ENCODE results near the gene CTXND1. TPM values are rescaled to one million over a fixed set of nuclear protein-coding genes. Genes with fewer than 3 reads are reported as not detected.

Gene CTXND1
- total and polyA plus RNA-seq, 2 of the 13 experiments (the other 11 are each of a cell fraction or from before 2014, with no cell fraction given) = 1.2 to 2.1 TPM

DNA sequence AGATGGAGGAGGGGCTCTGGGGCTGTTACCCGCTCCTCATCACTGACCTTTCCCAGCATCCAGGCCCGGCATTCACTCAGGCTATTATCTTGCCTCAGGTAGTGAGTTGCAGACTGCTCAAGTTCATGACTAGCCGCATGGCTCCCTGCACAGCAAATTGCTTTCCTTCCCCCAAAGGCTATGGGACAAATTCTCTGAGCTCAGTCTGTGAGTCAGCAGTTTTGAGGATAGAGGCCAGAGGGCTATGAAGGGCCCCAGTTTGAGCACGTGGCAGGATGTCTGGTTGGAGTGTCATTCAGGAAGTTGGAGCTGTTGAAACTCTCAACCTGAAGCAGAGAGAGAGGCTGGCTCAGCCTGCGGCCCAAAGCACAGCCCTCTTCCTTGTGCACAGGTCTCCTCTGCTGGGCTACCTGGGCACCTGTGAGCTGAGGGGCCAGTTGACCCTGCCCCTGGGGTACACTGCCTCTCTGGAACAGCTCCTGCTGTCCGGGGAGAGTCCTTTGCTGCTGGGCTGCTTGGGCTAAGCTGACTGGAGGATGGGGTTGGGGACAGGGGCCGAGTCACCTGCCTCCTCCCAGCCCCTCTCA, 91.3 kb downstream of the CTXND1 start (continued):
- TF ChIP-seq, protein P1, sequence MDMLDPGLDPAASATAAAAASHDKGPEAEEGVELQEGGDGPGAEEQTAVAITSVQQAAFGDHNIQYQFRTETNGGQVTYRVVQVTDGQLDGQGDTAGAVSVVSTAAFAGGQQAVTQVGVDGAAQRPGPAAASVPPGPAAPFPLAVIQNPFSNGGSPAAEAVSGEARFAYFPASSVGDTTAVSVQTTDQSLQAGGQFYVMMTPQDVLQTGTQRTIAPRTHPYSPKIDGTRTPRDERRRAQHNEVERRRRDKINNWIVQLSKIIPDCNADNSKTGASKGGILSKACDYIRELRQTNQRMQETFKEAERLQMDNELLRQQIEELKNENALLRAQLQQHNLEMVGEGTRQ (IDR thresholded peaks at IDR 0.05; ENCODE audit: low read depth, low read length) = peak; percentile 24; the same call in 1 of the 2 replicates
- TF ChIP-seq, protein P1 (CRISPR knock-in tag; IDR thresholded peaks at IDR 0.05; ENCODE audit: borderline replicate concordance) = peak; percentile 51; the same call in 1 of the 2 replicates
- TF ChIP-seq RBM39 (IDR thresholded peaks at IDR 0.05; ENCODE audit: low read depth, low read length, poor library complexity, severe bottlenecking) (no peak), ZC3H13 (CRISPR knock-in tag; IDR thresholded peaks at IDR 0.05) (no peak), HNF4A (CRISPR knock-in tag; IDR thresholded peaks at IDR 0.05) (peak; percentile 60), RAD21 (CRISPR knock-in tag; IDR thresholded peaks at IDR 0.05) (no peak), NFE2L2 (IDR thresholded peaks at IDR 0.05; ENCODE audit: low read length) (peak; percentile 98), ZFX (CRISPR knock-in tag; IDR thresholded peaks at IDR 0.05; ENCODE audit: low read depth) (peak; percentile 70), ZNF317 (CRISPR knock-in tag; IDR thresholded peaks at IDR 0.05) (0 out of 2 replicates have a peak, but pooled peaks have one; percentile 24), RNF2 (conservative IDR thresholded peaks at IDR 0.05; ENCODE audit: low read depth) (peak; percentile 70), MEF2D (CRISPR knock-in tag; IDR thresholded peaks at IDR 0.05) (peak; percentile 84), ADNP (CRISPR knock-in tag; IDR thresholded peaks at IDR 0.05) (no peak), TBL1XR1 (IDR thresholded peaks at IDR 0.05; ENCODE audit: borderline replicate concordance, low read length, partially characterized antibody) (peak; percentile 87), ZNF614 (CRISPR knock-in tag; IDR thresholded peaks at IDR 0.05; ENCODE audit: borderline replicate concordance) (0 out of 2 replicates have a peak, but pooled peaks have one; percentile 69), HOXD1 (CRISPR knock-in tag; IDR thresholded peaks at IDR 0.05) (no peak), HDAC2 (CRISPR knock-in tag; IDR thresholded peaks at IDR 0.05) (peak; percentile 75), RAD51 (IDR thresholded peaks at IDR 0.05; ENCODE audit: borderline replicate concordance) (peak; percentile 10; the same call in 1 of the 2 replicates)
- TF ChIP-seq, protein P2, sequence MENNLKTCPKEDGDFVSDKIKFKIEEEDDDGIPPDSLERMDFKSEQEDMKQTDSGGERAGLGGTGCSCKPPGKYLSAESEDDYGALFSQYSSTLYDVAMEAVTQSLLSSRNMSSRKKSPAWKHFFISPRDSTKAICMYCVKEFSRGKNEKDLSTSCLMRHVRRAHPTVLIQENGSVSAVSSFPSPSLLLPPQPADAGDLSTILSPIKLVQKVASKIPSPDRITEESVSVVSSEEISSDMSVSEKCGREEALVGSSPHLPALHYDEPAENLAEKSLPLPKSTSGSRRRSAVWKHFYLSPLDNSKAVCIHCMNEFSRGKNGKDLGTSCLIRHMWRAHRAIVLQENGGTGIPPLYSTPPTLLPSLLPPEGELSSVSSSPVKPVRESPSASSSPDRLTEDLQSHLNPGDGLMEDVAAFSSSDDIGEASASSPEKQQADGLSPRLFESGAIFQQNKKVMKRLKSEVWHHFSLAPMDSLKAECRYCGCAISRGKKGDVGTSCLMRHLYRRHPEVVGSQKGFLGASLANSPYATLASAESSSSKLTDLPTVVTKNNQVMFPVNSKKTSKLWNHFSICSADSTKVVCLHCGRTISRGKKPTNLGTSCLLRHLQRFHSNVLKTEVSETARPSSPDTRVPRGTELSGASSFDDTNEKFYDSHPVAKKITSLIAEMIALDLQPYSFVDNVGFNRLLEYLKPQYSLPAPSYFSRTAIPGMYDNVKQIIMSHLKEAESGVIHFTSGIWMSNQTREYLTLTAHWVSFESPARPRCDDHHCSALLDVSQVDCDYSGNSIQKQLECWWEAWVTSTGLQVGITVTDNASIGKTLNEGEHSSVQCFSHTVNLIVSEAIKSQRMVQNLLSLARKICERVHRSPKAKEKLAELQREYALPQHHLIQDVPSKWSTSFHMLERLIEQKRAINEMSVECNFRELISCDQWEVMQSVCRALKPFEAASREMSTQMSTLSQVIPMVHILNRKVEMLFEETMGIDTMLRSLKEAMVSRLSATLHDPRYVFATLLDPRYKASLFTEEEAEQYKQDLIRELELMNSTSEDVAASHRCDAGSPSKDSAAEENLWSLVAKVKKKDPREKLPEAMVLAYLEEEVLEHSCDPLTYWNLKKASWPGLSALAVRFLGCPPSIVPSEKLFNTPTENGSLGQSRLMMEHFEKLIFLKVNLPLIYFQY (CRISPR knock-in tag; IDR thresholded peaks at IDR 0.05; ENCODE audit: borderline replicate concordance) = peak; percentile 58; the same call in 1 of the 2 replicates
- TF ChIP-seq, protein P3, sequence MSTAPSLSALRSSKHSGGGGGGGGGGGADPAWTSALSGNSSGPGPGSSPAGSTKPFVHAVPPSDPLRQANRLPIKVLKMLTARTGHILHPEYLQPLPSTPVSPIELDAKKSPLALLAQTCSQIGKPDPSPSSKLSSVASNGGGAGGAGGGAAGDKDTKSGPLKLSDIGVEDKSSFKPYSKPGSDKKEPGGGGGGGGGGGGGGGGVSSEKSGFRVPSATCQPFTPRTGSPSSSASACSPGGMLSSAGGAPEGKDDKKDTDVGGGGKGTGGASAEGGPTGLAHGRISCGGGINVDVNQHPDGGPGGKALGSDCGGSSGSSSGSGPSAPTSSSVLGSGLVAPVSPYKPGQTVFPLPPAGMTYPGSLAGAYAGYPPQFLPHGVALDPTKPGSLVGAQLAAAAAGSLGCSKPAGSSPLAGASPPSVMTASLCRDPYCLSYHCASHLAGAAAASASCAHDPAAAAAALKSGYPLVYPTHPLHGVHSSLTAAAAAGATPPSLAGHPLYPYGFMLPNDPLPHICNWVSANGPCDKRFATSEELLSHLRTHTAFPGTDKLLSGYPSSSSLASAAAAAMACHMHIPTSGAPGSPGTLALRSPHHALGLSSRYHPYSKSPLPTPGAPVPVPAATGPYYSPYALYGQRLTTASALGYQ (CRISPR knock-in tag; IDR thresholded peaks at IDR 0.05) = 0 out of 2 replicates have a peak, but pooled peaks have one; percentile 20
- TF ChIP-seq, protein P4, sequence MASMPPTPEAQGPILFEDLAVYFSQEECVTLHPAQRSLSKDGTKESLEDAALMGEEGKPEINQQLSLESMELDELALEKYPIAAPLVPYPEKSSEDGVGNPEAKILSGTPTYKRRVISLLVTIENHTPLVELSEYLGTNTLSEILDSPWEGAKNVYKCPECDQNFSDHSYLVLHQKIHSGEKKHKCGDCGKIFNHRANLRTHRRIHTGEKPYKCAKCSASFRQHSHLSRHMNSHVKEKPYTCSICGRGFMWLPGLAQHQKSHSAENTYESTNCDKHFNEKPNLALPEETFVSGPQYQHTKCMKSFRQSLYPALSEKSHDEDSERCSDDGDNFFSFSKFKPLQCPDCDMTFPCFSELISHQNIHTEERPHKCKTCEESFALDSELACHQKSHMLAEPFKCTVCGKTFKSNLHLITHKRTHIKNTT (CRISPR knock-in tag; IDR thresholded peaks at IDR 0.05) = no peak

Data from HepG2 (cell line).